Activated CD8-positive, alpha-beta memory T cell treated with anti-CD3 and anti-CD28 coated beads, Interleukin-2, amount 10 ng/mL, durations not matched to agents 7 days and 5 days (primary cell): ENCODE data around the gene SEMA5A. TPM values are rescaled to one million over a fixed set of nuclear protein-coding genes. Genes with fewer than 3 reads are reported as not detected.

ENCODE experiments used
- ATAC-seq: fragments of 150-1000 bp; cut with Tn5 transposase; one replicate; pipeline ENCODE4 v1.10.0; 2021; ENCODE audit warnings: moderate library complexity
- CTCF ChIA-PET: fragments of 350-600 bp; sonication (Branson Sonifier 250); formaldehyde crosslinking; loops from one replicate; lab custom pipeline; 2021; ENCODE audit warnings: antibody characterized with exemption; lab: Charles Lee
- DNase-seq: peaks from one replicate; pipeline ENCODE4 v3.0.0-alpha.2; 2020
- H3K27ac Mint-ChIP-seq: one replicate; pipeline ENCODE4 v1.8.0; 2021; ENCODE audit warnings: mild to moderate bottlenecking, mixed read lengths
- H3K27me3 Mint-ChIP-seq: one replicate; pipeline ENCODE4 v1.8.0; 2021; ENCODE audit warnings: mixed read lengths
- H3K36me3 Mint-ChIP-seq: one replicate; pipeline ENCODE4 v1.8.0; 2021; ENCODE audit warnings: mild to moderate bottlenecking, mixed read lengths
- H3K4me1 Mint-ChIP-seq: one replicate; pipeline ENCODE4 v1.8.0; 2021; ENCODE audit warnings: mixed read lengths
- H3K4me3 Mint-ChIP-seq: one replicate; pipeline ENCODE4 v1.8.0; 2021; ENCODE audit warnings: mild to moderate bottlenecking, moderate library complexity, mixed read lengths
- H3K9me3 Mint-ChIP-seq: one replicate; pipeline ENCODE4 v1.8.0; 2022; ENCODE audit warnings: low read depth, mixed read lengths
- total RNA-seq, 2 experiments: library from RNA; stranded (reverse); gene quantifications; one replicate each; pipeline ENCODE4 v1.2.3, GENCODE V29; 2021

SEMA5A gene
- total RNA-seq, 2 experiments from 2014 or later, result 0.02 TPM; not detected in 1

- Mint-ChIP-seq H3K4me3 (no peak overlapping the region), H3K27ac (no peak overlapping the region), H3K4me1 (no peaks in the 10 kb centered on the region), H3K27me3 (no peaks in the 10 kb centered on the region), H3K9me3 (no peaks in the 10 kb centered on the region), H3K36me3 (no peaks in the 10 kb centered on the region)
- DNase-seq (no peak), ATAC-seq (no peak)
- CTCF ChIA-PET, result no interaction called here
Measured at GRCh38 chr5:9170026-9170425, 375.8 kb downstream of the SEMA5A start.

DNA sequence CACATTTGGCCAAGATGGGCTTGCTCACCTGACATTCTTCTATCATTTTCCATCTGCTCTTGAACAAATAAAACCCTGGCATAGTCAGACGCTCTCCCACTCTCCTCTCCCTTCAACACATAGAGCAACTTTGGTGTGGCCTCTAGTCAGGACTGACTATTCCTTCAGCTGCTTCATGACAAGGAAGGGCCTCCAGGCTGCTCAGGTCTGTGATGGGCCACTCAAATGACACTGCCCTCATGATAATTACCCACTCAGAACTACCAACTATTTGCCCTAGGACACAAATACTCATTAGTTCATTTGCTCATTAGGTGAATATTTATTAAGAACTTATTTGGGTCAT lies 376.3 kb downstream of the SEMA5A start:
- CTCF ChIA-PET, result no interaction called here
- H3K27me3 Mint-ChIP-seq, result no peaks in the 10 kb centered on the region
- ATAC-seq (no peak), DNase-seq (no peak)
- H3K36me3 Mint-ChIP-seq, result no peaks in the 10 kb centered on the region
- H3K4me1 Mint-ChIP-seq, result no peaks in the 10 kb centered on the region
- H3K27ac Mint-ChIP-seq, result no peak overlapping the region
- no peak overlapping the region for H3K4me3 Mint-ChIP-seq
- H3K9me3 Mint-ChIP-seq, result no peaks in the 10 kb centered on the region

GRCh38 chr5:9168791-9169556 lies 376.9 kb downstream of the SEMA5A start:
- DNase-seq (no peak), ATAC-seq (no peak)
- H3K9me3 Mint-ChIP-seq, result no peaks in the 10 kb centered on the region
- CTCF ChIA-PET, result no interaction called here
- H3K4me1 Mint-ChIP-seq, result no peaks in the 10 kb centered on the region
- no peak overlapping the region for H3K4me3 Mint-ChIP-seq
- H3K36me3 Mint-ChIP-seq, result no peaks in the 10 kb centered on the region
- no peak overlapping the region for H3K27ac Mint-ChIP-seq
- H3K27me3 Mint-ChIP-seq, result no peaks in the 10 kb centered on the region

GRCh38 chr5:9166202-9167112 lies 379.4 kb downstream of the SEMA5A start:
- H3K4me3 Mint-ChIP-seq, result no peak overlapping the region
- CTCF ChIA-PET, result interaction anchor here (0.6 kb wide), 1 partner anchor 128 kb away, joined by 3 read pairs; no protein-coding TSS in a partner anchor

GRCh38 chr5:9165546-9165945 lies 380.3 kb downstream of the SEMA5A start:
- H3K4me1 Mint-ChIP-seq, result no peaks in the 10 kb centered on the region
- CTCF ChIA-PET, result no interaction called here
- no peak overlapping the region for H3K4me3 Mint-ChIP-seq

More at GRCh38 chr5:9166202-9167112, 379.4 kb downstream of the SEMA5A start:
- Mint-ChIP-seq H3K27me3 (no peaks in the 10 kb centered on the region), H3K4me1 (no peaks in the 10 kb centered on the region), H3K9me3 (no peaks in the 10 kb centered on the region), H3K36me3 (no peaks in the 10 kb centered on the region), H3K27ac (no peak overlapping the region)
- ATAC-seq, result no peak
- no peak for DNase-seq

DNA sequence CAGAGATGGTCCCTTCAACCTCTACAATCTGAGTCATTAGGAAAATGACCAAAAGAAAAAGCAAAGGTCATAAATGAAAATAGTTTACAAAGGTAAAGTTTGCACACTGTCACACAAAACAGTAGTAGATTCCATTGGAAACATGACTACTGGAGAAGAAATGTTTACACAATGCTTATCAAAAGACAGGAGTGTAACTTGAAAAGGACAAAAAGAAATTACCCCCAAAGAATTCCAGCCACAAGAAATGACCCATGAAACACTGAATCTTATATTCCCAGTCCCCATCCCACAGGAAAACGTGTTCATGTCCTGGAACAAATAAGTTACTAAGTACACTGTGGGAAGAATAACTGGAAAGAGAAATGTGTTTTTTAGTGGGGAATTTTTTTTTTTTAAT lies 385.1 kb downstream of the SEMA5A start:
- Mint-ChIP-seq H3K27ac (no peak overlapping the region), H3K4me1 (no peaks in the 10 kb centered on the region), H3K9me3 (no peaks in the 10 kb centered on the region), H3K4me3 (no peak overlapping the region), H3K36me3 (no peaks in the 10 kb centered on the region), H3K27me3 (no peaks in the 10 kb centered on the region)
- CTCF ChIA-PET, result no interaction called here
- DNase-seq, result no peak
- no peak for ATAC-seq

More at GRCh38 chr5:9165546-9165945, 380.3 kb downstream of the SEMA5A start:
- DNase-seq (no peak), ATAC-seq (no peak)
- no peaks in the 10 kb centered on the region for H3K36me3 Mint-ChIP-seq
- H3K27me3 Mint-ChIP-seq, result no peaks in the 10 kb centered on the region
- H3K9me3 Mint-ChIP-seq, result no peaks in the 10 kb centered on the region
- no peak overlapping the region for H3K27ac Mint-ChIP-seq

- no peaks in the 10 kb centered on the region for H3K36me3 Mint-ChIP-seq
- H3K4me3 Mint-ChIP-seq, result no peak overlapping the region
- ATAC-seq (no peak), DNase-seq (no peak)
- no peaks in the 10 kb centered on the region for H3K27me3 Mint-ChIP-seq
- H3K4me1 Mint-ChIP-seq, result no peaks in the 10 kb centered on the region
- no peak overlapping the region for H3K27ac Mint-ChIP-seq
- CTCF ChIA-PET, result no interaction called here
- peaks cover 2% of the 10 kb centered on the region for H3K9me3 Mint-ChIP-seq
Measured at GRCh38 chr5:9157811-9158210, 388.1 kb downstream of the SEMA5A start.

- no peaks in the 10 kb centered on the region for H3K4me1 Mint-ChIP-seq
- no peaks in the 10 kb centered on the region for H3K27me3 Mint-ChIP-seq
- H3K4me3 Mint-ChIP-seq, result no peak overlapping the region
- CTCF ChIA-PET, result no interaction called here
- no peak overlapping the region for H3K27ac Mint-ChIP-seq
- H3K9me3 Mint-ChIP-seq, result peaks cover 2% of the 10 kb centered on the region
- H3K36me3 Mint-ChIP-seq, result no peaks in the 10 kb centered on the region
- ATAC-seq (no peak), DNase-seq (no peak)
Measured at GRCh38 chr5:9157020-9157419, 388.9 kb downstream of the SEMA5A start.

DNA sequence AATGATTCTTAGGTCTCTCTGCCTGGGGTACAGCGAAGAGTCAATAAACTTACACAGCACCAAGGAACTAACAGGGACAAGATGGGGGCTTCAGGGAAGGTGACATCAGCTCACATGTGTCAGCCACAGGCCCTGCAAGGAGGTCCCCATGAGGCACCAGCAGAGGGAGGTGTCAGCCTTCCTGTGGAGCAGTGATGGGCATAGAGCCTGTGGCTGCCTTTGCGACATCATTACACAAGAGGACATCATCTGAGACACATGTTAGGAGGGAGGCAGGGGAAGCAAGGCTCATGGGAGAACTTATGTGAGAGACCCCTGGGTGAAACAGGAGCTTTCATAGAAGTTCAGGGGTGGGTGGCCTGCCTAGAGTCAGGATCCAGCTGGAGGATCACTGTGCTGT lies 389.6 kb downstream of the SEMA5A start:
- Mint-ChIP-seq H3K4me1 (no peaks in the 10 kb centered on the region), H3K27me3 (no peaks in the 10 kb centered on the region), H3K4me3 (no peak overlapping the region), H3K9me3 (peaks cover 2% of the 10 kb centered on the region), H3K27ac (no peak overlapping the region), H3K36me3 (no peaks in the 10 kb centered on the region)
- ATAC-seq (no peak), DNase-seq (no peak)
- CTCF ChIA-PET, result no interaction called here

- CTCF ChIA-PET, result no interaction called here
- no peak for DNase-seq
- Mint-ChIP-seq H3K36me3 (no peaks in the 10 kb centered on the region), H3K4me1 (no peaks in the 10 kb centered on the region), H3K27me3 (no peaks in the 10 kb centered on the region), H3K9me3 (peaks cover 2% of the 10 kb centered on the region), H3K27ac (no peak overlapping the region), H3K4me3 (no peak overlapping the region)
- no peak for ATAC-seq
Measured at GRCh38 chr5:9151684-9152427, 394.0 kb downstream of the SEMA5A start.

DNA sequence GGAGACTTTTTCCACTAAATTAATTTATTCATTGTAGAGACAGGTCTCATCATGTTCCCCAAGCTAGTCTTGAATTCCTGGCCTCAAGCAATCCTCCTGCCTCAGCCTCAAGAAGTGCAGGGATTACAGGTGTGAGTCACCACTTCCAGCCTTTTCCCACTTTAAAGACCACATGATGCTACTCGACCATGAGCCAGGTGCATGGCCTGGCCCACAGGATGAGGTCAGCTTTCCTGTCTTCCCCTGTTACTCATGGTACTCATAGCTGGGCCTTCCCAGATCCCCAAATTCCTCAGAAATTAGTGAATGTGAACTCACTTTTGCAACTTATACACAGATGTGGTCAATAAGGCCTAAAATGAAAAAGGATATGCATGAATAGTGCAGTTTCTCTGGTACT lies 395.9 kb downstream of the SEMA5A start:
- H3K4me1 Mint-ChIP-seq, result no peaks in the 10 kb centered on the region
- ATAC-seq (no peak), DNase-seq (no peak)
- H3K27me3 Mint-ChIP-seq, result no peaks in the 10 kb centered on the region
- H3K36me3 Mint-ChIP-seq, result no peaks in the 10 kb centered on the region
- H3K27ac Mint-ChIP-seq, result no peak overlapping the region
- CTCF ChIA-PET, result no interaction called here
- H3K9me3 Mint-ChIP-seq, result peaks cover 2% of the 10 kb centered on the region
- H3K4me3 Mint-ChIP-seq, result no peak overlapping the region

DNA sequence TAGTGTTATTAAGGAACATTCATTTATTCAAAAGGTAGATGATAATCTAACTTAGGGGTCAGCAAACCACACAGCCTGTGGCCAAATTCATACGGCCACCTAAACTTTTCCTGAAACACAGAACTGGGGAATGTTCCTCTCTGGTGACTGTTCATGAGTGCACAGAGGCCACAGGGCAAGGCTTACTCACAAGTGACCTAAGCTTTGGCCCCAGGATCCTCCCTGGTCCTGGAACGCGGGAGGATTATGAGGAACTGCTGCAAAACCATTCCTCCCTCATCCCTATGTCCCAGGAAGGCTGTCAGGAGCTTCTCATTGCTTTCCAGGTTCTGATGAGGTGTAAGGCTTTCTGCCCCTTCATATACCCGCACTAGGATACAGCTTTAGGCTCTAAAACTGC lies 397.6 kb downstream of the SEMA5A start:
- ATAC-seq (no peak), DNase-seq (no peak)
- Mint-ChIP-seq H3K27ac (no peak overlapping the region), H3K36me3 (no peaks in the 10 kb centered on the region), H3K4me1 (no peaks in the 10 kb centered on the region), H3K4me3 (no peak overlapping the region), H3K9me3 (peaks cover 1% of the 10 kb centered on the region), H3K27me3 (no peaks in the 10 kb centered on the region)
- CTCF ChIA-PET, result no interaction called here

- peaks cover 2% of the 10 kb centered on the region for H3K9me3 Mint-ChIP-seq
- no peak overlapping the region for H3K27ac Mint-ChIP-seq
- DNase-seq (no peak), ATAC-seq (no peak)
- H3K36me3 Mint-ChIP-seq, result no peaks in the 10 kb centered on the region
- H3K4me1 Mint-ChIP-seq, result no peaks in the 10 kb centered on the region
- CTCF ChIA-PET, result no interaction called here
- H3K4me3 Mint-ChIP-seq, result no peak overlapping the region
- no peaks in the 10 kb centered on the region for H3K27me3 Mint-ChIP-seq
Measured at GRCh38 chr5:9140711-9141110, 405.2 kb downstream of the SEMA5A start.
